Measurements from ENCODE around the gene TPM2.

The TPM2 gene

DNA sequence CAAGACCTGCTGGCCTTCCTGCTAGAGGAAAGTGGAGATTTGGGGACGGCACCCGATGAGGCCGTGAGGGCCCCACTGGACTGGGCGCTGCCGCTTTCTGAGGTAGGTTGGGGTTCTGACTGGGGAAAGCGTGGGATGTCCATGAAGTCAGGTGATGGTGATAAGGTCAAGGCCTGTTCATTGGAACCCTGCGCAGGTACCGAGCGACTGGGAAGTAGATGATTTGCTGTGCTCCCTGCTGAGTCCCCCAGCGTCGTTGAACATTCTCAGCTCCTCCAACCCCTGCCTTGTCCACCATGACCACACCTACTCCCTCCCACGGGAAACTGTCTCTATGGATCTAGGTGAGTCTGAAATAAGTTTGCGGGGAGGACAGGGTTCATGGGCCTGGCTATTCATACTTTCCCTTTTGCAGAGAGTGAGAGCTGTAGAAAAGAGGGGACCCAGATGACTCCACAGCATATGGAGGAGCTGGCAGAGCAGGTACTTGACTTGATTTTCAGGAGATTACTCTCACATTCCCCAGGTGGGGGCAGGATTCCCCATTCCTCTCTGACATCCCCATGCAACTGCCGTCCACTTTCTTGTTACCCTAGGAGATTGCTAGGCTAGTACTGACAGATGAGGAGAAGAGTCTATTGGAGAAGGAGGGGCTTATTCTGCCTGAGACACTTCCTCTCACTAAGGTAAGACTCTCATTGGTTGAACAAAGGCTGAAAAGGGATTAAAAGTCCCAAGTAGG is 43.2 kb upstream of the TPM2 start:
- DNase-seq (ENCODE audit: low read depth) = peak; percentile 57
- peak overlapping the region; percentile 87 for H3K4me3 ChIP-seq (ENCODE audit: low read depth, low read length)
- TF ChIP-seq, protein P1, sequence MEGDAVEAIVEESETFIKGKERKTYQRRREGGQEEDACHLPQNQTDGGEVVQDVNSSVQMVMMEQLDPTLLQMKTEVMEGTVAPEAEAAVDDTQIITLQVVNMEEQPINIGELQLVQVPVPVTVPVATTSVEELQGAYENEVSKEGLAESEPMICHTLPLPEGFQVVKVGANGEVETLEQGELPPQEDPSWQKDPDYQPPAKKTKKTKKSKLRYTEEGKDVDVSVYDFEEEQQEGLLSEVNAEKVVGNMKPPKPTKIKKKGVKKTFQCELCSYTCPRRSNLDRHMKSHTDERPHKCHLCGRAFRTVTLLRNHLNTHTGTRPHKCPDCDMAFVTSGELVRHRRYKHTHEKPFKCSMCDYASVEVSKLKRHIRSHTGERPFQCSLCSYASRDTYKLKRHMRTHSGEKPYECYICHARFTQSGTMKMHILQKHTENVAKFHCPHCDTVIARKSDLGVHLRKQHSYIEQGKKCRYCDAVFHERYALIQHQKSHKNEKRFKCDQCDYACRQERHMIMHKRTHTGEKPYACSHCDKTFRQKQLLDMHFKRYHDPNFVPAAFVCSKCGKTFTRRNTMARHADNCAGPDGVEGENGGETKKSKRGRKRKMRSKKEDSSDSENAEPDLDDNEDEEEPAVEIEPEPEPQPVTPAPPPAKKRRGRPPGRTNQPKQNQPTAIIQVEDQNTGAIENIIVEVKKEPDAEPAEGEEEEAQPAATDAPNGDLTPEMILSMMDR (IDR thresholded peaks at IDR 0.05; ENCODE audit: insufficient read depth, low read depth, low read length, missing control alignments) = no peak

DNA sequence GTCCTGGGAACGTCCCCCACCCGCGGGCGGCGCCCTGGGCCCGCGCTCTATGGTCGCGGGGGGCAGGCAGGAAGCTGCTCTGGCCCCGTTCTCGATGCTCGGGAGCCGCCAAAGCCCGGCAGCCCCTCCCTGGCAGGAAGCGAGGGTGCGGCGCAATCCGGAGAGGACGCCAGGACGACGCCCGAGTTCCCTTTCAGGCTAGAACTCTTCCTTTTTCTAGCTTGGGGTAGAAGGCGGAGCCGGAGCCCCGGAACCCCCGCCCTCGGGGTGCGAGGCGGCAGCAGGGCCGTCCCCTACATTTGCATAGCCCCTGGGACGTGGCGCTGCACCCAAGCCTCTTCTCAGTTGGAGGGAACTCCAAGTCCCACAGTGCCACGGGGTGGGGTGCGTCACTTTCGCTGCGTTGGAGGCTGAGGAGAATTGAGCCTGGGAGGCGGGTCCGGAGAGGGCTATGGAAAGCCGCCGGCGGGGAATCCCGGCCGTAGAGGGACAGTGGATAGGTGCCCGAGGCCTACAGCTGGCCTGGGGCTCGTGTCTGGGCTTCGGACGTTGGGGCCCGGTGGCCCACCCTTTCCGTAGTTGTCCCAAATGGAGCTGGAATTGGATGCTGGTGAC is 42.6 kb upstream of the TPM2 start, which contains the start of the genes CREB3 and TLN1:
CREB3 (plus strand) TSS at position 482 of the 615 bp plus-strand sequence; CDS start at position 589, 107 bp downstream.
TLN1 (minus strand) TSS at position 11 of the 615 bp plus-strand sequence. CDS start 6,501 bp downstream, outside the sequence.
- TF ChIP-seq, protein P1 (IDR thresholded peaks at IDR 0.05; ENCODE audit: insufficient read depth, low read depth, low read length, missing control alignments) = peak; percentile 14
- DNase-seq (ENCODE audit: low read depth) = peak; percentile 99
- H3K4me3 ChIP-seq (ENCODE audit: low read depth, low read length) = peak within 1 kb of the TSS; percentile 87

DNA sequence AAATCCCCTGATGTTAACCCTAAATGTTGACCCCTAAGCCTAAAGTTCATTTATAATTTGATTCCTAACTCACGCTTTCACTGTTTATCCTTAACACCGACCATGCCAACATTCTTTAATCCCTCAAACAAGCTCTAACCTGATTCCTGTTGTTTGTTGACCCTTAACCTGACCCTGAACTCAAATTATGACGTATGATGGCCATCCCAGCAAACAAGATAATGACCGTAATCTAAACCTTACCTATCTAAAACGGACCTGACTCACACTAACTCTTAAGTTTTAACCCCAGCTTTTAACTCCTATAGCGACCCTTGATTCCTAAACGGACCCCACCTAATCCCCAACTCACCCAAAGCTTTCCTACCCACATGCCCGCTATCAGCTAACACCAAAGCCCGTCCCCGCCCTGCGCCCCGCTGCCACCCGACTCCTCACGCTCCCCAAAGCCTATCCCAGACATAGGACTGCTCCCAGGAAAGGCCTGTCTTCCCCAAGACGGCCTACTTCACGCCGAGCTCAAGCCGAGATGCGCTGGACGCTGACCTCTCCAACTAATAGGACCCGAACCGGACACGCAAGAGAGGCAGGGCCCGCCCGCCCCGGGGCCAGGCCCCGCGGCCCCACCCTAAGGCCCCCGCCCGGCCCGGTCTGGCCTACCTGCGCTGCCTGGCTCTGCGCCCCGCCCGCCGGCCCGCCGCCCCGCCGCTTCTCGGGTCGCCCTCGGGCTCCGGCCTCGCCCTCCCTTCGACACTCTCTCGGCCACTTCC is 41.9 kb upstream of the TPM2 start:
- DNase-seq (ENCODE audit: low read depth) = no peak
- peak overlapping the region; percentile 67 for H3K4me3 ChIP-seq (ENCODE audit: low read depth, low read length)
- TF ChIP-seq, protein P1 (IDR thresholded peaks at IDR 0.05; ENCODE audit: insufficient read depth, low read depth, low read length, missing control alignments) = no peak

DNA sequence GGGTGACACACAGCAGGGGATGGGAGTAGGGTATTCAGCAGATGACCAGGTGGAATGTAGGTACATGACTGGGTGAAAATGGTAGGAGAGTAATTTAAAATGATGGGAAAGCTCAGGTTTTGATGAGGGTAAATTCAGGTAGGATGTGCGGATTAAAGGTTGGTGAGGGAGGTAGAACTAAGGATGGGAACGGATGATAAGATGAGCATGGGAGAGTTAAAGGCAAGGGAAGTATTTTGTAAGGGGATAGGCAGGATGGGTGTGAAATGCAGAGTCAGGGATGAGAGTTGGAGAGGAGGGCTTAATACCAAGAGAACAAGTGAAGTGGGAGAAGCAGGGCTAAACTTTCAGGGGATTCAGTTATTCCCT is 40.7 kb upstream of the TPM2 start:
- TF ChIP-seq, protein P1 (IDR thresholded peaks at IDR 0.05; ENCODE audit: insufficient read depth, low read depth, low read length, missing control alignments) = no peak
- no peak for DNase-seq (ENCODE audit: low read depth)
- H3K4me3 ChIP-seq (ENCODE audit: low read depth, low read length) = peak overlapping the region; percentile 67

DNA sequence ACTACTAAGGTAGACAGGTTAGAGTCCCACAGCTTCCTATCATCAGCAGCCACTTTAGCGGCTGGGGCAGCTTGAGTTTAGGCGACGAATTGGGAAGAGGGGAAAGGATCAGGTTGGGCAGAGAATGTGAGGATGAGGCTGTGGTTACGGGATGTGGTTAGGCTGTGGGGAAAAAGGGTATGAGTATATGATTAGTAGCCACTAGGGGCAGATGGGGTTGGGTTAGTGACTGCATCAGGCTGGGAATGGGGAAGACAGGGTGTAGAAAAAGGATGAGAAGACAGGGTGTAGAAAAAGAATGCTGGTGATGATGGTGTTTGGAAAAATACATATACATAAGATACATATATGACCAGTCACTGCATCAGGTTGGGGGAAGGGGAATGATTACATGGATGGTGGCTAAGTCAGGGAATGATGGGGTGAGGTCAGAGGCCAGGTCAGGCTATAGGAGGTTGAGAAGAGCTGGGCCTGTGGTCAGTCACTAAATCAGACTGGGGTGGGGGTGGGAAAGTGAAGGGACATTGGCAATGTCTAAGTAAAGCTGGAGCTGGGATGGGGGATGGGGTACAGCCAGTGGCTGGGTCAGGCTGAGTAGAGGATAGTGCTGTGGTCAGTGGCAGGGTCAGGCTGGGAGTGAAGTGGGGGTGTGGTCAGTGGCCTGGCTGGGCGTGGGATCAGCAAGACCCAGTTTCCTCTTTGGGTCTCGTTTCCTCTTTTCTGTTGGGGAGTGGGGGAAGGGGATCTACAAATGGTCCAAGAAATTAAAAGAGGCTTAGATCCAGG is 40.2 kb upstream of the TPM2 start:
- H3K4me3 ChIP-seq (ENCODE audit: low read depth, low read length) = peak overlapping the region; percentile 67
- TF ChIP-seq, protein P1 (IDR thresholded peaks at IDR 0.05; ENCODE audit: insufficient read depth, low read depth, low read length, missing control alignments) = peak; percentile 49
- DNase-seq (ENCODE audit: low read depth) = peak; percentile 61

DNA sequence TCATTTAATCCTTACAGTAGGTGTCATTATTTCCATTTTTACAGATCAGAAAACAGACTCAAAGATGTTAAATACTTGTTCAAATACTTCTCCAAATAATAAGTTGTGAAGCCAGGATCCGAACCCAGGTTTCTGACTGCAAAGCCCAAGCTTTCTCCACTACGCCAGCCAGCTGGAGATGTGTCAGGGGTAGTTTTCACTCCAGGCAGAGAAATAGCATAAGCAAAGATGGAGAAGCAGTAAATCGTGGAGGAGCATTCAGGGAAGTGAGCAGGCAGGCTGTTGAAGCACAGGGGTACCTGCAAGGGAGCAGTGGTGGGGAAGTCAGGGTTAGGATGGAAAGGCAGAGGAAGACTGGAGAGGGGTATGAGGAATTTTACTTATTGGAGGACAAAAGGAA is 39.4 kb upstream of the TPM2 start:
- TF ChIP-seq, protein P1 (IDR thresholded peaks at IDR 0.05; ENCODE audit: insufficient read depth, low read depth, low read length, missing control alignments) = no peak
- DNase-seq (ENCODE audit: low read depth) = peak; percentile 16
- peak overlapping the region; percentile 67 for H3K4me3 ChIP-seq (ENCODE audit: low read depth, low read length)

Data from GM12865 (cell line).